ENCODE results near the gene VPS51. TPM values are rescaled to one million over a fixed set of nuclear protein-coding genes. Genes with fewer than 3 reads are reported as not detected.

VPS51 gene
- total and polyA plus RNA-seq, 9 of the 15 experiments (the other 6 are each of a cell fraction or from before 2014, with no cell fraction given): 1.8 to 143 (median 46.8) TPM

GRCh38 chr11:65117206-65118096, 21.4 kb downstream of the VPS51 start, which contains the start of gene ZNHIT2:
Gene ZNHIT2 (minus strand): TSS chr11:65117701. CDS start chr11:65117653, 48 bp downstream.
- no peaks in the 10 kb centered on the region for H3K27me3 ChIP-seq (ENCODE audit: control insufficient read depth in 2 of 2, insufficient read depth in 2 of 2, low read length in 2 of 2)
- peak; percentile 99 for FAIRE-seq
- peaks cover 56% of the 10 kb centered on the region for H3K79me2 ChIP-seq (ENCODE audit: control insufficient read depth, insufficient read depth, low read length)
- TF ChIP-seq ZNF511 (CRISPR knock-in tag; IDR thresholded peaks at IDR 0.05) (peak; percentile 91; the same call in 1 of the 2 replicates), CHCHD3 (CRISPR knock-in tag; IDR thresholded peaks at IDR 0.05) (no peak), CREB5 (CRISPR knock-in tag; IDR thresholded peaks at IDR 0.05) (no peak), HIVEP1 (CRISPR knock-in tag; IDR thresholded peaks at IDR 0.05) (no peak), HMGXB4 (CRISPR knock-in tag; IDR thresholded peaks at IDR 0.05) (no peak; the same call in 1 of the 2 replicates), POLR2B (IDR thresholded peaks at IDR 0.05; ENCODE audit: low read depth, partially characterized antibody) (peak; percentile 86), ZBTB5 (IDR thresholded peaks at IDR 0.05) (no peak), ZMIZ1 (IDR thresholded peaks at IDR 0.05; ENCODE audit: low read depth in 2 of 2, low read length in 2 of 2) (no peak)

More at GRCh38 chr11:65117206-65118096, 21.4 kb downstream of the VPS51 start, which contains the start of gene ZNHIT2:
- ChIA-PET POLR2A (interaction anchor here (0.5 to 9.5 kb wide), 32 partner anchors 11 to 454 kb away, joined by 3 to 182 read pairs (median 4); partner anchors contain the start of genes ARL2, CAPN1, DPF2 and POLA2), CTCF (ENCODE audit: low intra/inter-chr PET ratio) (interaction anchor here (0.6 to 1.9 kb wide), 7 partner anchors 63 to 331 kb away, joined by 3 to 7 read pairs (median 4); partner anchors contain the start of gene ARL2)
- intact Hi-C loops (cut with micrococcal nuclease) (loop anchor here (1.0 to 10.0 kb wide), 3 partner anchors 104 to 233 kb away; partner anchors contain the start of gene CDC42EP2), in situ Hi-C loops (cut with MboI) (no loop called here)
- peak within 1 kb of the TSS; percentile 89 to 98 for H3K9ac ChIP-seq (ENCODE audit: insufficient read depth in 1 of 2, low read depth in 2 of 2, low read length in 2 of 2)
- H4K20me1 ChIP-seq (replicated peaks; ENCODE audit: control insufficient read depth, insufficient read depth, low read length): no peaks in the 10 kb centered on the region
- peak within 1 kb of the TSS; percentile 95 for H3K4me2 ChIP-seq (ENCODE audit: insufficient read depth, low read length)
- DNase-seq (ENCODE audit: extremely low read depth in 1 of 4, low spot score in 3 of 4): peak; percentile 84 to 99 (median 90)
- ATAC-seq: peak; percentile 78
- no peaks in the 10 kb centered on the region for H3K9me1 ChIP-seq (ENCODE audit: control insufficient read depth, insufficient read depth, low read length)
- H3K36me3 ChIP-seq (ENCODE audit: control insufficient read depth, insufficient read depth, low read length): peaks cover 61% of the 10 kb centered on the region
- H3K9me3 ChIP-seq (replicated peaks; ENCODE audit: control insufficient read depth, insufficient read depth, low read depth, low read length): no peaks in the 10 kb centered on the region
- peaks cover 33 to 41% of the 10 kb centered on the region in 2 experiments for H3K4me1 ChIP-seq (replicated peaks in 1 of 2; ENCODE audit: control insufficient read depth in 2 of 2, insufficient read depth in 2 of 2, low read length in 2 of 2)
- H3K4me3 ChIP-seq: peak within 1 kb of the TSS; percentile 95
- H3K27ac ChIP-seq (ENCODE audit: extremely low read depth, low read depth, low read length): peak within 1 kb of the TSS; percentile 86
- WGBS (ENCODE audit: insufficient coverage, low coverage, missing lambda C conversion rate): under 1% methylated on average over 72 of the region's 89 CpGs
- peak within 1 kb of the TSS; percentile 60; the same call in 1 of the 2 replicates for H2AFZ ChIP-seq (ENCODE audit: low read depth, low read length)
- no TSS peak for BruUV-seq (replicated peaks)

Data from K562 (cell line).